Esophagus muscularis mucosa (tissue), 4 donors: ENCODE data around the gene ABHD8. TPM values are rescaled to one million over a fixed set of nuclear protein-coding genes. Genes with fewer than 3 reads are reported as not detected.
"Not testable (repeated sequence)": the region's sequence is repeated elsewhere in the genome, so short reads cannot be mapped to it uniquely, and the experiment has no call there.

Source experiments
- DNase-seq: peaks from one replicate; pipeline ENCODE4 v3.0.0-alpha.2; 2017; ENCODE audit errors: extremely low spot score
- H3K27ac ChIP-seq, 4 donors: fragments of 200-600 bp; sonication (generic); replicated peaks in 1 of 4; 1 replicate in 3 of 4; 2 replicates in 1 of 4; pipeline ENCODE4 v1.5.1; 2016 to 2019; ENCODE audit warnings: mild to moderate bottlenecking in 1 of 4
- H3K27me3 ChIP-seq, 4 donors: fragments of 200-600 bp; sonication (generic); one replicate each; pipeline versions ENCODE4 v1.5.1 to v1.6.0; 2016 to 2019
- H3K36me3 ChIP-seq, 4 donors: fragments of 200-600 bp; sonication (generic); one replicate each; pipeline ENCODE4 v1.5.1; 2016 to 2019
- H3K4me1 ChIP-seq, 4 donors: fragments of 200-600 bp; sonication (generic); one replicate each; pipeline ENCODE4 v1.5.1; 2016 to 2019
- H3K4me3 ChIP-seq, 4 donors: fragments of 200-600 bp; sonication (generic); 1 replicate in 2 of 4; 2 replicates in 2 of 4; pipeline ENCODE4 v1.5.1; 2016 to 2019; ENCODE audit warnings: mild to moderate bottlenecking in 4 of 4, moderate library complexity in 1 of 4
- H3K9me3 ChIP-seq, 4 donors: fragments of 200-600 bp; sonication (generic); 1 replicate in 3 of 4; 2 replicates in 1 of 4; pipeline ENCODE4 v1.5.1; 2016 to 2019
- EP300 ChIP-seq: sonication (generic); formaldehyde crosslinking; IDR thresholded peaks from one replicate; pipeline ENCODE4 v1.6.1; 2017; ENCODE audit warnings: antibody characterized with exemption
- POLR2A ChIP-seq: fragments of 450-650 bp; IDR thresholded peaks from one replicate; pipeline ENCODE4 v1.6.1; 2017; ENCODE audit warnings: antibody characterized with exemption, moderate library complexity, mild to moderate bottlenecking, low read depth
- POLR2AphosphoS5 ChIP-seq, 2 donors: sonication (generic); formaldehyde crosslinking; IDR thresholded peaks; one replicate each; pipeline ENCODE4 v1.6.1; 2017; ENCODE audit warnings: antibody characterized with exemption in 2 of 2
- WGBS: methylation state at CpG from one replicate; pipeline ENCODE4 v1.1.5; 2018; 5-methylcytosine and 5-hydroxymethylcytosine counted together
- intact Hi-C: fragments of 100-400 bp; cut with DNase I; formaldehyde crosslinking; loops from one replicate; pipeline ENCODE4 v1.15.1; 2023
- total RNA-seq, 4 donors: library from RNA; depleted of rRNA; stranded (reverse); fragments of >200 nt; gene quantifications; one replicate each; pipeline versions ENCODE4 v1.1.0 to v1.2.1, GENCODE V29; 2016
- TF ChIP-seq, protein P1 (sequence below), 3 experiments: fragments of 200-600 bp in 2 of 3; fragments of 450-650 bp in 1 of 3; sonication (generic) in 2 of 3; IDR thresholded peaks; one replicate each; pipeline ENCODE4 v1.5.1; 2017 to 2019; ENCODE audit warnings: antibody characterized with exemption in 3 of 3, mild to moderate bottlenecking in 2 of 3, moderate library complexity in 1 of 3

The ABHD8 gene
- total RNA-seq, 4 donors from 2014 or later, result 14.7 to 35.4 (median 28.1) TPM

DNA sequence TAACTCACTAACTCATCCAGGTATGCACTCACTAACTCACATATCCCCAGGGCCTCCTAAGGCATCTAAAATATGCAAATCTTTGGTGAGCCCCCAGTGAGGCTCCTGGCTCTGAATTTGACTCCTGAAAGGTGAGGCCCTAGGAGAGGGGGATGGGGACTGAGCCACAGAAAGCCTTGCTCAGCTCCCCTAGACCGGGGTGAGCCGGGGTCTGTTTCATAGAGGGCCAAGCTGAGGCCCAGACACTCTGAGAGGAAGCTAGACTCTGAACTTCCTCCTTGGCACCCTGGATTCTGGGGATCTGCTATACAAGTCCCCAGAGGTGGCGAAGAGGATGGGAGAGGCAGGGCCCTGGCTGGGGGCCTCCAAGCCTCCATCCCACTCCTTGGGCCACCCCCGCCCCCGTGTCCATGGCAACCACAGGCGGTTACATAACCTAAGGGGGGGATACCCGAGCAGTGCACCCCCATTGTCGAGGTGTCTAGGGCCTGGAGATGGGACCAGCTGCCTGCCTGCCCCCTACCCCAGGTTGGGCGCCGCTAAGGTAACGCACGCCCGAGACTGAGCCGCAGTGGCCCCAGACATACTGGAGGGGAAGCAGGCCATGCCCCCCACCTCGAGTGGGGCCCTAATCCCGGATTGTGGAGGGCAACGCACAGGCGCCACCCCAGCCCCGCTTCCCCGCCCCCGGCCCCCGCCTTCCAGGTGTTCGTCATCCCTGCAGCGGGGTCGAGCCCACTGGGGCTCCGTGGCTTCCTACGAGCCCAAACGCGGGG is 646 bp downstream of the ABHD8 start:
- Histone ChIP-seq H3K9me3 (peaks cover 0 to 5% (median 0%) of the 10 kb centered on the region in 4 donors), H3K4me1 (peaks cover 42 to 74% (median 67%) of the 10 kb centered on the region in 4 donors), H3K36me3 (peaks cover 0 to 21% (median 12%) of the 10 kb centered on the region in 4 donors), H3K27me3 (peaks cover 0 to 9% (median 0%) of the 10 kb centered on the region in 4 donors), H3K4me3 (peak overlapping the region; percentile 77 to 91 (median 82)), H3K27ac (peak overlapping the region; percentile 90 to 97 (median 91))
- 43% methylated on average over 2 of the region's 29 CpGs for WGBS
- no peak for TF ChIP-seq POLR2A
- no peak for TF ChIP-seq EP300
- TF ChIP-seq POLR2AphosphoS5 (IDR thresholded peaks at IDR 0.05), result no peak
- TF ChIP-seq, protein P1, sequence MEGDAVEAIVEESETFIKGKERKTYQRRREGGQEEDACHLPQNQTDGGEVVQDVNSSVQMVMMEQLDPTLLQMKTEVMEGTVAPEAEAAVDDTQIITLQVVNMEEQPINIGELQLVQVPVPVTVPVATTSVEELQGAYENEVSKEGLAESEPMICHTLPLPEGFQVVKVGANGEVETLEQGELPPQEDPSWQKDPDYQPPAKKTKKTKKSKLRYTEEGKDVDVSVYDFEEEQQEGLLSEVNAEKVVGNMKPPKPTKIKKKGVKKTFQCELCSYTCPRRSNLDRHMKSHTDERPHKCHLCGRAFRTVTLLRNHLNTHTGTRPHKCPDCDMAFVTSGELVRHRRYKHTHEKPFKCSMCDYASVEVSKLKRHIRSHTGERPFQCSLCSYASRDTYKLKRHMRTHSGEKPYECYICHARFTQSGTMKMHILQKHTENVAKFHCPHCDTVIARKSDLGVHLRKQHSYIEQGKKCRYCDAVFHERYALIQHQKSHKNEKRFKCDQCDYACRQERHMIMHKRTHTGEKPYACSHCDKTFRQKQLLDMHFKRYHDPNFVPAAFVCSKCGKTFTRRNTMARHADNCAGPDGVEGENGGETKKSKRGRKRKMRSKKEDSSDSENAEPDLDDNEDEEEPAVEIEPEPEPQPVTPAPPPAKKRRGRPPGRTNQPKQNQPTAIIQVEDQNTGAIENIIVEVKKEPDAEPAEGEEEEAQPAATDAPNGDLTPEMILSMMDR (IDR thresholded peaks at IDR 0.05), result no peak
- no peak for DNase-seq
- intact Hi-C loops, result no loop called here

DNA sequence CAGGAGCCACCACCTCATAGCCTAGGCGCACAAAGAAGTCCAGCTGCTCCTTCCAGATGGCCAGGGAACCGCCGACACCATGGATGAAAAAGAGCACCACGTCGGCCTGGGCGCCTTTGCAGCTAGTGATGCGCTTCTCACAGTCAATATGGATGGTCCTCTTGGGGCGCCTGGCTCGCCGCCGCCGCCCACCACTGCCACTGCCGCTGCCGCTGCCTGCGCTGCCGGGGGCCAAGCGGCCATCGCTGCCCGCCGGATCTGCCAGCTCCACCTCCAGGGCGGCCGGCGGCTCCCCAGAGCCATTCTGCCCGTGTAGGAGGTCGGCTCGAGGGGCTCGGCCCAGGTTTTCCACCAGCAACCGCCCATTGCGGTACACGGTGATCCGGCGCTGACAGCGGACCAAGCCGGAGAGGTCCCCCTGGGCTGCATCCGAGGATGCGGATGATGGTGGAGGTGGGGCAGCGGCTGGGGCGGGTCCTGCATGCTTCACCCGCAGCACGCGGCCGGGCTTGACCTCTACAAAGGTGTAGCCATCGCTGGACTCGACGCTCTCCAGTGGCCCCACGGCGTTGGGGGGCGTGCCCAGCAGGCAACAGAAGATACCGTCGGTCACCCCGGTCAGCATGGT is 2.1 kb downstream of the ABHD8 start:
- WGBS, result 95% methylated on average over 31 of the region's 51 CpGs
- peaks cover 3 to 28% (median 14%) of the 10 kb centered on the region in 4 donors for H3K36me3 ChIP-seq
- peaks cover 29 to 59% (median 52%) of the 10 kb centered on the region in 4 donors for H3K4me1 ChIP-seq
- intact Hi-C loops, result no loop called here
- H3K27me3 ChIP-seq, result peaks cover 0 to 7% (median 0%) of the 10 kb centered on the region in 4 donors
- H3K27ac ChIP-seq, result no peak overlapping the region
- H3K9me3 ChIP-seq, result peaks cover 0 to 5% (median 0%) of the 10 kb centered on the region in 4 donors
- TF ChIP-seq POLR2AphosphoS5 (IDR thresholded peaks at IDR 0.05) (no peak), POLR2A (no peak)
- TF ChIP-seq, protein P1 (IDR thresholded peaks at IDR 0.05), result no peak
- DNase-seq, result no peak
- H3K4me3 ChIP-seq, result no peak overlapping the region

DNA sequence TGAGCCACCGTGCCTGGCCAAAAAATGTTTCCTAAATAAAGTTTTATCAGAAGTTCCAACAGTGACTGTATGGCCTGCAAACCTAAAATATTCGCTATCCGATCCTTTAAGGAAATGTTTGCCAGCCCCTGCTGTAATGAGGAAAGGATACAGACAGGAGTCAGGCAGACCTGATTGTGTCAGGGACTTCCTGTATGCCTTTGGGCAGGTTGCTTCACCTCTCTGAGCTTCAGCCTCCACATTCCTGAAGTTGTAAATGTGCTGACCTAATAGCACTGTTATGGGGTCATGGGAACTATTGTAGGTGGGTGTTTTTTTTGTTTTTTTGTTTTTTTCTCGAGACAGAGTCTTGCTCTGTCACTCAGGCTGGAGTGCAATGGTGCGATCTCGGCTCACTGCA is 6.2 kb downstream of the ABHD8 start:
- peaks cover 0 to 5% (median 0%) of the 10 kb centered on the region in 4 donors for H3K9me3 ChIP-seq
- H3K36me3 ChIP-seq, result peaks cover 3 to 42% (median 26%) of the 10 kb centered on the region in 4 donors
- no peaks in the 10 kb centered on the region for H3K27me3 ChIP-seq

DNA sequence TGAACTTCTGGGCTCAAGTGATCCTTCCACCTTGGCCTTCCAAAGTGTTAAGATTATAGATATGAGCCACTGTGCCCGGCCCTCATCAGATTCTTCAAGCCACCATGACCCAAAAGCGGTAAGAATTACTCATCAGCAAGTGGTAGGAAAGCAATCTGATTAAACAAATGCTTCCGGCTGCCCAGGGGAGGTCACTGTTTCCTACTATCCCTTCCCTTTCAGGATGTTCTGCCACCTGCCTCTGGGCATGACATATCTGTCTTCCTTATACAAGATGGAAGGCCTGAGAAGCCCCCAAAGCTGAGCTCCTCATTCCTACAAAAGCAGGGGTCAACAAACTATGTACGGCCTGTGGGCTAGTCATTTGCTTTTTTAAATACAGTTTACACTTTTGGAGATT is 7.0 kb downstream of the ABHD8 start:
- peaks cover 0 to 39% (median 25%) of the 10 kb centered on the region in 4 donors for H3K4me1 ChIP-seq
- no peaks in the 10 kb centered on the region for H3K27me3 ChIP-seq
- TF ChIP-seq POLR2A (no peak), POLR2AphosphoS5 (IDR thresholded peaks at IDR 0.05) (no peak), EP300 (no peak)
- TF ChIP-seq, protein P1 (IDR thresholded peaks at IDR 0.05), result no peak
- peaks cover 0 to 5% (median 0%) of the 10 kb centered on the region in 4 donors for H3K9me3 ChIP-seq
- intact Hi-C loops, result no loop called here
- peaks cover 3 to 41% (median 25%) of the 10 kb centered on the region in 4 donors for H3K36me3 ChIP-seq
- no peak overlapping the region for H3K4me3 ChIP-seq
- H3K27ac ChIP-seq, result no peak overlapping the region
- WGBS, result 57% methylated on average over 4 of the region's 4 CpGs
- DNase-seq, result peak; percentile 70

More for the DNA sequence above, 6.2 kb downstream of the ABHD8 start:
- intact Hi-C loops, result no loop called here
- no peak for TF ChIP-seq EP300
- Histone ChIP-seq H3K27ac (no peak overlapping the region), H3K4me1 (peaks cover 0 to 44% (median 30%) of the 10 kb centered on the region in 4 donors), H3K4me3 (no peak overlapping the region)
- DNase-seq, result no peak
- 87% methylated on average over 6 of the region's 6 CpGs for WGBS

DNA sequence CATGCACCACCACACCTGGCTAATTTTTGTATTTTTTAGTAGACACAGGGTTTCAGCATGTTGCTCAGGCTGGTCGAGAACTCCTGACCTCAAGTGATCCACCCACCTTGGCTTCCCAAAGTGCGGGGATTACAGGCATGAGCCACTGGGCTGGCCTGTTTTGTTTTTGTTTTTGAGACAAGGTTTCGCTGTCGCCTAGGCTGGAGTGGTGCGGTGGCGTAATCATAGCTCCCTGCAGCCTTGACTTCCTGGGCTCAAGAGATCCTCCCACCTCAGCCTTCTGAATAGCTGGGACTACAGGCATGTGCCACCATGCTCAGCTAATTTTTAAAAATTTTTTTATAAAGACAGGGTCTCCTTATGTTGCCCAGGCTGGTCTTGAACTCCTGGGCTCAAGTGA is 7.7 kb downstream of the ABHD8 start:
- intact Hi-C loops, H3K9me3 ChIP-seq, H3K27ac ChIP-seq, H3K27me3 ChIP-seq, H3K4me3 ChIP-seq, DNase-seq: not testable (repeated sequence)
- WGBS, result 98% methylated on average over 6 of the region's 6 CpGs
- peaks cover 0 to 32% (median 18%) of the 10 kb centered on the region in 4 donors for H3K4me1 ChIP-seq
- peaks cover 3 to 33% (median 21%) of the 10 kb centered on the region in 4 donors for H3K36me3 ChIP-seq
